Prostate gland (tissue), 2 donors: ENCODE data around the gene PDCD4.

Experiments used
- POLR2A ChIP-seq: fragments of 450-650 bp; IDR thresholded peaks from one replicate; pipeline ENCODE4 v1.6.1; 2016; ENCODE audit warnings: antibody characterized with exemption, mild to moderate bottlenecking
- POLR2AphosphoS5 ChIP-seq: sonication (generic); formaldehyde crosslinking; IDR thresholded peaks from one replicate; pipeline ENCODE4 v1.6.1; 2017; ENCODE audit warnings: antibody characterized with exemption
- TF ChIP-seq, protein P1 (sequence below), 4 experiments: fragments of 200-600 bp in 2 of 4; fragments of 450-650 bp in 2 of 4; sonication (generic) in 2 of 4; IDR thresholded peaks; 1 replicate in 3 of 4; 2 replicates in 1 of 4; pipeline ENCODE4 v1.5.1; 2016 to 2019; ENCODE audit warnings: antibody characterized with exemption in 4 of 4, mild to moderate bottlenecking in 2 of 4, moderate library complexity in 2 of 4

DNA sequence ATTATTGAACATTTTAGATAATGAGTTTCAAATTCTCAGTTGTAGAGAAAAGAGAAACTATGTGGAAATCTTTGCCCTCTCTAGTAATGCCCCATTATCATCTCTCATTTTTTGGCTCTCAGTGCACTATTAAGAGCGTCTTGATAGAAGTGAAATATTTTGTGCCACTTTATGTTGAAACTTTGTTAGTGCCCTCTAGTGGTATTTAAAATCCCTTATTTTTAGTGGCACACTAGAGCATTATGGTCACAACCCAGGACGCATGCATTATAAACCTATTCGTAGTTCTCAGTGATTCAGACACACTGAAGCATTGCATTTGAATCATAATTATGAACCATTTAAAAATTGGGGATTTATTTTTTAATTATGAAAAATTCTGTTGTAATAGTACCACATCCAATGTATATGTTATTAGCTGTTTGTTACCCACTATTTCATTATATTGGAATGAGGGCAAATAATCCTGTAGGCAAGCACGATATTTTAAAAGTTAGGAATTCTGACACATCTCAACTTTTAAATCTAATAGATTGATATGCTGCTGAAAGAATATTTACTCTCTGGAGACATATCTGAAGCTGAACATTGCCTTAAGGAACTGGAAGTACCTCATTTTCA lies 21.9 kb downstream of the PDCD4 start:
- TF ChIP-seq, protein P1, sequence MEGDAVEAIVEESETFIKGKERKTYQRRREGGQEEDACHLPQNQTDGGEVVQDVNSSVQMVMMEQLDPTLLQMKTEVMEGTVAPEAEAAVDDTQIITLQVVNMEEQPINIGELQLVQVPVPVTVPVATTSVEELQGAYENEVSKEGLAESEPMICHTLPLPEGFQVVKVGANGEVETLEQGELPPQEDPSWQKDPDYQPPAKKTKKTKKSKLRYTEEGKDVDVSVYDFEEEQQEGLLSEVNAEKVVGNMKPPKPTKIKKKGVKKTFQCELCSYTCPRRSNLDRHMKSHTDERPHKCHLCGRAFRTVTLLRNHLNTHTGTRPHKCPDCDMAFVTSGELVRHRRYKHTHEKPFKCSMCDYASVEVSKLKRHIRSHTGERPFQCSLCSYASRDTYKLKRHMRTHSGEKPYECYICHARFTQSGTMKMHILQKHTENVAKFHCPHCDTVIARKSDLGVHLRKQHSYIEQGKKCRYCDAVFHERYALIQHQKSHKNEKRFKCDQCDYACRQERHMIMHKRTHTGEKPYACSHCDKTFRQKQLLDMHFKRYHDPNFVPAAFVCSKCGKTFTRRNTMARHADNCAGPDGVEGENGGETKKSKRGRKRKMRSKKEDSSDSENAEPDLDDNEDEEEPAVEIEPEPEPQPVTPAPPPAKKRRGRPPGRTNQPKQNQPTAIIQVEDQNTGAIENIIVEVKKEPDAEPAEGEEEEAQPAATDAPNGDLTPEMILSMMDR (IDR thresholded peaks at IDR 0.05) = peak; percentile 47 to 76 (median 72)
- TF ChIP-seq POLR2A (no peak), POLR2AphosphoS5 (peak; percentile 36)
